ENCODE results near the gene CLASP2.
"Not testable (repeated sequence)": the region's sequence is repeated elsewhere in the genome, so short reads cannot be mapped to it uniquely, and the experiment has no call there.

CLASP2 gene

DNA sequence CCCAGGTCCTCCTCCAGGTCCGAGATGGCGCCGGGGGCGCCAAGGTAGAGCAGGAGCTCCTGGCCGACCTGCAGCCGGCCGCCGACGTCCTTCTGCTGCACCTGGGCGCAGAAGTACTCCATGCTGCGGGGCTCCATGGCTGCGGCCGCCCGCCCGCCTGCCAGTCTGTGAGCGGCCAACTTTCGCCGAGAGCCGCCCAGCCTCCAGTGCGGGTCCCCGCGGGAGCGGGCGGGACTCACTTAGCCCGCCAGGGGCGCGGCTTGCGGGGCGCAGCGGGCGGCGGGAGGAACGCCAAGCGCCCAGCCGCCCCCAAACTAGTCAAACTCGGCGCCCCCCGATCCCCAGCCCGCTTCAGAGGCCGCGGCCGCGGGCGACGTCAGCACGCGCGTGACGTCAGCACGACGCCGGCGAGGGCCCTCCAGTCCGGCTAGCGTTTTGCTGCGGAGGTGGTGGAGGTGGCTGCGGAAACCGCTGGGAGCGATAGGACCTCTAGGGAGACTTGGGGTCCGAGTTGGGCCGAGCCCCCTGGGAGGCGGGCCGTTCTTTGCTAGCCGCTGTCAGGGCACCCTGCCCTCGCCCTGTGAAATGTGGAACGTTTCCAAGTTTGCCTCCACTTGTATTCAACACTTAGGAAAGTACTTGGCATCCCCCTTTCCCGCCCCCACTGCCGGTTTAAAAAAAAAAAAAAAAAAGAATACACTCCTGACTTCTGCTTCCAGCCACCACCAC lies at the start of gene CLASP2:
TSS of gene CLASP2 (minus strand) at position 389 of the 729 bp plus-strand sequence. CDS start at position 137, 252 bp downstream.
- peak; percentile 80 for DNase-seq (ENCODE audit: low spot score)

GRCh38 chr3:33758864-33759263 lies 40.8 kb upstream of the CLASP2 start:
- no peak for DNase-seq (ENCODE audit: low spot score)

GRCh38 chr3:33758281-33758680 lies 40.2 kb upstream of the CLASP2 start:
- no peak for DNase-seq (ENCODE audit: low spot score)

GRCh38 chr3:33754391-33754790 lies 36.3 kb upstream of the CLASP2 start:
- DNase-seq (ENCODE audit: low spot score), result not testable (repeated sequence)

GRCh38 chr3:33751336-33751735 lies 33.3 kb upstream of the CLASP2 start:
- DNase-seq (ENCODE audit: low spot score), result no peak

GRCh38 chr3:33750211-33750548 lies 32.1 kb upstream of the CLASP2 start:
- DNase-seq (ENCODE audit: low spot score), result no peak

- DNase-seq (ENCODE audit: low spot score), result no peak
These were observed 31.6 kb upstream of the CLASP2 start for GRCh38 chr3:33749546-33750210.

DNA sequence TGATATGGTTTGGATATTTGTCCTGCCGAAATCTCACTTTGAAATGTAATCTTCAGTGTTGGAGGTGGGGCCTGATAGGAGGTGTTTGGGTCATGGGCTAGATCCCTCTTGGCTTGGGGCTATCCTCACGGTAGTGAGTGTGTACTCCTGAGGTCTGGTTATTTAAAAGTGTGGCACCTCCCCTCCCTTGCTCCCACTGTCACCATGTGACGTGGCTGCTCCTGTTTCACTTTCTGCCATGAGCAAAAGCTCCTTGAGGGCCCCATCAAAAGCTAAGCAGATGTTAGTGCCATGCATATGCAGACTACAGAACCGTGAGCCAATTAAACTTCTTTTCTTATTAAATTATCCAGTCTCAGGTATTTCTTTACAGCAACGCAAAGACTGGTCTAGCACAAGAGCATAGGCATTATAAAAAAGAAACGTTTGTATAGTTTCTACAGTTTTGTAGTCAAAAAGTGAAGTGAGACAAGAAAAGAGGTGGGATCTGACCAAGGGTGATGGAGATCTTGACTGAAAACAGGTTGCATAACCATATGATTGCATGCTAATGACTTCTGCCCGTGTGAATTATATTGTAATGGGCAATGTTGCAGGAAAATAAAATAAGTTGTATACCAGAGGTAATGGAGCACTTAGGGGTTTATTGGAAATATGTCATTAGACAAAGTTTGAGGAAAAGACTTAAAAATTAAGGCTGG lies 28.5 kb upstream of the CLASP2 start:
- no peak for DNase-seq (ENCODE audit: low spot score)

- no peak for DNase-seq (ENCODE audit: low spot score)
These were observed 19.1 kb upstream of the CLASP2 start for GRCh38 chr3:33737146-33737545.

DNA sequence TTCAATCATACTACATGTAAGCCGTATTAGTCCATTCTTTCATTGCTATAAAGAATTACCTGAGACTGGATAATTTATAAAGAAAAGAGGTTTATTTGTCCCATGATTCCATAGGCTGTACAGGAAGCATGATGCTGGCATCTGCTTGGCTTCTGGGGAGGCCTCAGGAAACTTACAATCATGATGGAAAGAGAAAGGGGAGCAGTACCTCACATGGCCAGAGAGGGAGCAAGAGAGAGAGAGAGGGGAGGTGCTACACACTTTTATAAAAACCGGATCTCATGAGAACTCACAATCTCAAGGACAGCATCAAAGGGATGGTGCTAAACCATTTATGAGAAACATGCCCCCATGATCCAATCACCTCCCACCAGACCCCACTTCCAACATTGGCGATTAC lies 14.3 kb upstream of the CLASP2 start:
- no peak for DNase-seq (ENCODE audit: low spot score)

DNA sequence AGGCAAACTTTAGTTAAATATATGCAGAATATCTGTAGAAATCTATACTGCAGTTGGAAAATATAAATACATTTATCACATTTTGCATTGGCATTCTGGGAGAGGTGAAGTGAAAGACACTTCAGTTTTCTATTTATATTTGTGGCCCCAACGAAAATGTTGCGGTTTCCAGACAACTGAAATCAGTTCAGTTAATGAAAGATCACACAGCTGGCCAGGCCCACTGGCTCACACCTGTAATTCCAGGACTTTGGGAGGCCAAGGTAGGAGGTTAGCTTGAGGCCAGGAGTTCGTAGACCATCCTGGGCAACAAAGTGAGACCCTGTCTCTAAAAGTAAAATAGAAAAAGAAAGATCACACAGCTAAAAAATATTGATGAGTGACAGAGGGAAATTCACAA lies 11.9 kb upstream of the CLASP2 start:
- DNase-seq (ENCODE audit: low spot score), result no peak

GRCh38 chr3:33724256-33724655 lies 6.2 kb upstream of the CLASP2 start:
- DNase-seq (ENCODE audit: low spot score), result no peak

DNA sequence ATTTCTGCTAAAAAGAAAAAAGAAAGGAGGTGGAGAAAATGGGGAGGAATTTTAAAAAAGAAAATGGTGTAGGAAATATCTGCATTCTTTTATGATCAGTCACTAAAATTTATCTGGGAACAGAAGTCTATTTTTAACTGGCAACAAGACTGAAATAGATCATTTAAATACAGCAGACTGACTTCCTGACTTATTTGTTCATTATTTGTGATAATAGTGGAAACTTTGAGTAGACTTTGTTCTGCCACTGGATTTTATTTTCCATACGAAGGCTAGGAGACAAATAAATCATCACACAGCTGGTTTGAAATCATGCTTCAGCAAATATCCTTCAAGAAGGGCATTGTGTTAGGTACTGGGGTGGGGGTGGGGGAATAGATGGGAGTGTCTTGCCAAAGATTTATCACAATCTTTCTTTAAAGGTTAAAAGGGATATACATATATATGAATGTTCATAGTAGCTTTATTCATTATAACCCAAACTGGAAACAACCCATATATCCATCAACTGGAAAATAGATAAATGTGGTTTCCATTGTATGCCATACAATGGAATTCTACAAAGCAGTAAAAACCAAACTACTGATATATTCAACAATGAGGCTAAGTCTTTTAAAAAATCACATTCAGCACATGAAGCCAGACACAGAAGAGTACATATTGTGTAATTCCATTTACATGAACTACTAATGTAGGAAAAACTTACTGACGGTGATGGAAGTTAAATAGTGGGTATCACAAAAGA lies 4.7 kb upstream of the CLASP2 start:
- DNase-seq (ENCODE audit: low spot score), result no peak

DNA sequence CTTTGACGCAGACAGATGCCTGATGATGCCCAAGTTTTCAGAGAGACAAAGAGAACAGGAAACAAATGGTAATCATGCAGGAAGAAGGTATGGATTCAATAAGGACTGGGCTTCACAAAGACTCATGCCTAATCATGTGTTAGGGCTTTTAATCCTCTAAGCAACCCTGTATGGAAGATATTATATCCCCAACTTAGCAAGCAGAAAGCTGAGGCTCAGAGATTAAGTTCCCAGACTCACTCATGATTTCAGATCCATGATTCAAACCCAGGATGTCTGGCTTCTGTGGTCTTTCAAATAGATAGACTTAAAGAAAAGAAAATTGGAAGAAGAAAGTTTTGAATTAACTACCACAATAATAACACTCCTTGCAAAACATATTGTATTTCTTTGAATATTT lies 4.1 kb upstream of the CLASP2 start:
- no peak for DNase-seq (ENCODE audit: low spot score)

DNA sequence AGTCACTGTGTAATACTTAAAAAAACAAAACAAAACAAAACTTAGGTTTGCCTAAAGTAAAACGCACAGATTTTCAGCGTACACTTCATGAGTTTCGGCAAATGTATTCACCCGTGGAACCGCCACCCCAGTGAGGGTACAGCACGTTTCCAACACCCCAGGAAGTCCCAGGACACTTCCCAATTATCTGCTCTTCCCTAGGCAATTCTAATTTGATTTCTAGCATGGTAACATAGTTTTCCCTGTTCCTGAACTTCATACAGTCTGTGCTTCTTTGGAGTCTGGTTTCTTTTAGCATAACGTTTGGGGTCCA lies 497 bp upstream of the CLASP2 start:
- no peak for DNase-seq (ENCODE audit: low spot score)

DNA sequence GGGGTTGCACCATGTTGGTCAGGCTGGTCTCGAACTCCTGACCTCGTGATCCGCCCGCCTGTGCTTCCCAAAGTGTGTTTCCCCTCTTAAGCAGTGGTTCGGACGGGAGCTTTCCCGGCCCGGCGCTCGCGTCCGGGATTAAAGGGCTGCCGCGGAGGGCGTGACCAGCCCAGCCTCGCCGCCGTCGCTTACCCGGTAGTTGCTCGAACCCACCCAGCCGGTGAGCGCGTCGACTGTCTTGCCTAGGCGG lies 513 bp downstream of the CLASP2 start:
- peak; percentile 44 for DNase-seq (ENCODE audit: low spot score)

- no peak for DNase-seq (ENCODE audit: low spot score)
These were observed 1.8 kb downstream of the CLASP2 start for GRCh38 chr3:33716227-33716626.

GRCh38 chr3:33711100-33711499 lies 7.0 kb downstream of the CLASP2 start:
- DNase-seq (ENCODE audit: low spot score), result no peak

DNA sequence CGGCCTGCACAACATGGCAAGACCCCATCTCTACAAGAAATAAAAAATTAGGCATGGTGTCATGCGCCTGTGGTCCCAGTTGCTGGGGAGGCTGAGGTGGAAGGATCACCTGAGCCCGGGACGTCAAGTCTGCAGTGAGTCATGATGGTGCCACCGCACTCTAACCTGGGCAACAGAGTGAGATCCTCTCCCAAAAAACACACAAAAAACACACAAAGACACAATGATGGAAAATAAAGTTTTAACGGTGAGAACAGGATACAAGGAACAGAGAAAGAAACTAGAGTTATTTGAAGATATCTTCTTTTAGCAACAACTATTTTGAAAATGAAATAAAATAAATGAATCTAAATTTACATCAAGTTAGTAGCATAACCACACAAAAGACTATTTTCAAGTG lies 12.0 kb downstream of the CLASP2 start:
- no peak for DNase-seq (ENCODE audit: low spot score)

DNA sequence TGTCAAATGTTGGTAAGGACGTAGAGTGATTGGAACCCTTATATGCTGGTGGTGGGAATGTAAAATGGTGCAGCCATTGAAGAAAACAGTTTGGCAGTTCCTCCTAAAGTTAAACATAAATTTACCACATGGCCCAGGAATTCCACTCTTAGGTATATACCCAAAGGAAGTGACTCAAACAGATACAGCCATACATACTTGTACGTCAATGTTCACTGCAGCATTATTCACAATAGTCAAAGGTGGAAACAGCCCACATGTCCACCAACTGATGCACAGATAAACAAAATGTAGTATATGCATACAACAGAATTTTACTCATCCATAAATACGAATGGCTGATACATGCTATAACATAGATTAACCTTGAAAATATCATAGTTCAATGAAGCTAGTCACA lies 13.2 kb downstream of the CLASP2 start:
- no peak for DNase-seq (ENCODE audit: low spot score)

DNA sequence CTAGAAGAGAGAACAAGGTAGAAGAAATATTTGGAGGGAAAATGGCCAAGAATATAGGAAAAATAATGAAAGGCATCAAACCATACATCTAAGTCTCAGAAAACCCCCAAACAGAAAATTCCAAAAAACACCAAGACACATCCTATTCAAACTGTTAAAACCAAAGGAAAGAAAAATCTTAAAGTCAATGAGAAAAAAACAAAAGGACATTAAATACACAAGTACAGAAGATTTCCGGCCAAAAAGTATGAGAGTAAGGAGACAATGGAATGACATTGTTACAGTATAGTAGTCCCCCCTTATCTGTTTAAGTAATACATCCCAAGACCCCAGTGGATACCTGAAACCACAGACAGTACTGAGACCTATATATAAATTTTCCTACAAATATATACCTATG lies 18.8 kb downstream of the CLASP2 start:
- no peak for DNase-seq (ENCODE audit: low spot score)

DNA sequence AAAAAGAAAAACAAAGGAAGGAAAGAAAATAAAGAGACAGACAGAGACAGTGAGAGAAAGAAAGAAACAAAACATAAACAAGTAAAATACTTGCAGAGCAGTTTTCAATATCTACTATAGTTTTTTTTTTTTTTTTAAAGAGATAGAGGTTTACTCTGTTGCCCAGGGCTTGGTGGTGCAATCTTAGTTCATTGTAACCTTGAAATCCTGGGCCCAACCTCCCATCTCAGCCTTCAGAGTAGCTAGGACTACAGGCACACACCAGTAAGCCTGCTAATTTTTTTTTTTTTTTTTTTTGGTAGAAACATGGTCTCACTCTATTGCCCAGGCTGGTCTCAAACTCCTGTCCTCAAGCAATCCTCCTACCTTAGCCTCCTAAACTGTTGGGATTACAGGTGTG lies 23.1 kb downstream of the CLASP2 start:
- DNase-seq (ENCODE audit: low spot score), result no peak

- no peak for DNase-seq (ENCODE audit: low spot score)
These were observed 27.7 kb downstream of the CLASP2 start for GRCh38 chr3:33690341-33690740.

Measured in CD4-positive, alpha-beta T cell treated with Interleukin-2 at 100 ng/mL for 4 hours (primary cell).